GM19238 (cell line): Measurements from ENCODE around the gene NCBP3.
"Not testable (repeated sequence)": the region's sequence is repeated elsewhere in the genome, so short reads cannot be mapped to it uniquely, and the experiment has no call there.

ENCODE experiments used
- DNase-seq: peaks from one replicate; pipeline ENCODE4 v3.0.0; 2011; ENCODE audit warnings: low spot score; ENCODE audit not compliant: insufficient read length

Gene NCBP3

GRCh38 chr17:3812284-3812683 is 33.8 kb downstream of the NCBP3 start:
- no peak for DNase-seq

DNA sequence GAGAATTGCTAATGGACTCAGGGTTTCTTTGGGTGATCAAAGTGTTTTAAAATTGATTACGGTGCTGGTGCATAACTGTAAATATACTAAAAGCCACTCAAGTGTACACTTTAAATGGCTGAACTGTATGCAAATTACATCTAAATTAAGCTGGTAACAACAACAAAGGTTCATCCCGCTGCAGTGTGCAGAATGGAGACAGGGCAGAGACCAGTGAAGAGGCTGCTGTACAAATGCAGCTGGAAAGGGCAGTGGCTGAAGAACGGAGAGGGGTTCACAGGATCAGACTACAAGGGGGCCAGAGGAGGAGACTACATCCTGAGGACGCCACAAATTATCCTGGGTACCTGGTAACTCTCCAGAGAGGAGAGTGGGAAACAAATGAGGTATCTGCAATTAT is 36.0 kb downstream of the NCBP3 start:
- DNase-seq: no peak

- DNase-seq: no peak
Measured at GRCh38 chr17:3809135-3809534, 36.9 kb downstream of the NCBP3 start.

DNA sequence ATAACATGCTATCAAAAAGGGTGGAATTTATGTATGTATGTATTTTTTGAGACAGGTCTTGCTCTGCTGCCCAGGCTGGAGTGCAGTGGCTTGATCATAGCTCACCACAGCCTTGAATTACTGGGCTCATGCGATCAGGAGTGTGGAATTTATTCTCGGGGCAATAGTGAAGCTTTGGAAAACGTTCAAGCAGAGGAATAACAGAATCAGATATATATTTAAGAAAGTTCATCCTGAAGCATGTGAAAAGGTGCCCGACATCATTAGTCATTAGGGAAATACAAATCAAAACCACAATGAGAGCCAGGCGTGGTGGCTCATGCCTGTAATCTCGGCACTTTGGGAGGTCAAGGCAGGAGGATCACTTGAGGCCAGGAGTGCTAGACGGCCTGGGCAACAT is 37.3 kb downstream of the NCBP3 start:
- DNase-seq: no peak

- no peak for DNase-seq
Measured at GRCh38 chr17:3805581-3805980, 40.5 kb downstream of the NCBP3 start.

DNA sequence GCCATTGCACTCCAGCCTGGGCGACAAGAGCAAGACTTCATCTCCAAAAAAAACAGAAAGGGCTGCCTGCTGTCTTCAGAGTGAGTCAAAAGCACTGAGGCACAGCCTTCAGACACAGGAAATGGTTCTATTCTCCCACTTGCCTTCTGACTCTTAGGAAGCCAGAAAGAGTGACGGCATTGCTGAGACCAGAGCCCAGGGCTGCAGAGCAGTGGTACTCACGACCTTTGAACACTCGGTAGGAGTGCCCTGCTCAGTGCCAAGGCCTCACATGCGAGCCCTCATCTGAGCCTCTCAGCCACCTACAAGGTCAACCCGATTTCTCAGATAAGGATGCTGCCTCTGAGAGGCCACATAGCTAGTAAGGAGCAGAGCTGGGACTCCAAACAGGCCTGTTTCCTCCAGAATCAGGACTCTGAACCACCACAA is 41.5 kb downstream of the NCBP3 start:
- DNase-seq: no peak

GRCh38 chr17:3803308-3803640 is 42.8 kb downstream of the NCBP3 start:
- DNase-seq: no peak

GRCh38 chr17:3802461-3803307 is 43.4 kb downstream of the NCBP3 start:
- no peak for DNase-seq

GRCh38 chr17:3801792-3802191 is 44.3 kb downstream of the NCBP3 start:
- no peak for DNase-seq

DNA sequence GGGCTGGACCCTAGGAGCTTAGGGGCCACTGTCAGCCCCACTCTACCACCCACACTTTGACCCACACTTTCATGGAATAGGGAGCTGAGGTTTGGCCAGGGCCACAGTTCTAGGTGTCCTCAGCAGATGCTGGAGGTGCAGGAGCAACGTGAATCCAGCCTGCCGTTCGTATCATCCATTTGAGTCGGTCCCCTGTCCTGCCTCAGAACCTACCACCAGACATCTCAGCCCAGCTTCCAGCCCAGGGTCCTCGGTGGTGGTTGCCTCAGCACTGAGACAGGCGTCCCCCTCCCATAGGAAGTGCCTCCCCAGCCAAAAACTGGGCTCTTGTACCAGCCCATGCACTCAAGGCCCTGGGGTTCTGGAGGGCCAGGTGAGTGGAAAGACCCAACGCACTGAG is 44.7 kb downstream of the NCBP3 start:
- no peak for DNase-seq

DNA sequence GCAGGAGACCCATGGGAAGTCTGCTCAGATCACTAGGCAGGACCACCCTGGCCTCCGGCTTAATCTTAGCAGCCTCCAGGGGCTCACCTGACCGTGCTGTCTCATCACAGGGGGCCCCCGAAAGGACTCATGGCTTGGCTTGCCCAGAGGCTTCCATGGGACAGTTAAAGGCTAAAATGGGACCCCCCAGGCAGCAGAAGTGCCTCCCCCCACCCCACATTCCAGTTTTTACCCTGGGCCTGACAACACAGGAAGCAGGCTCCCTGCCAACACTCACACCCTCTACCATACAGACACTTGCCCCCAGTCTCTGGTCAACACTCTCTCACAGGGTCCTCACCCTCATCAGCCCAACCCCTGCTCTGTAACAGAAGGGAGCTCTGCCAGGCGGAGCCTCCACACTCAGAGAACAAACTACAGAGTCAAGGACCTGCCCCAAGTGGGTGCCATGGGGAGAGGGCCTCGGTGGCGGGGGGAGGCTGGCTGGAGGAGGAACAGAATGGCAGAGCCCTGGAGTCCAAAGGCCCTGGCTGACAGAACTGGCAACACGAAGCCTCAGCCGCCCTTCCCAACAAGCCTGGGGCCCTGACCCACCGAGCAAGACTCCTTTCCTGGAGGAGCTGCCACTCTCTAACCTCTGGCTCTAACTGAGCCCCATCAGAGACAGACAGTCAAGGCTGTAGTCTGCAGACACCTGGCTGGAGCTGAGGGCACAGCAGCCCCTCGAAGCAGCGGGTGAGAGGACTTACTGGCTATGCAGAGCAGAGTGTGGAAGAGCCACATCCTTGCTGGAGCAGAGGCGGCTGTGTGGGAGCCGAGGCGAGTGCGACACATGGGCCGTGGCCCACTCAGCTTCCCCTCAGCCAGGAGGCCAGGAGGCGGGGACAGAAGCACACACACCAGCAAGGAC is 45.4 kb downstream of the NCBP3 start, which contains the start of gene ITGAE:
Gene ITGAE, minus strand, starts transcription at position 827 of the 910 bp plus-strand sequence. Its CDS starts 44 bp downstream, at position 783.
- DNase-seq: no peak

GRCh38 chr17:3799181-3799945 is 46.7 kb downstream of the NCBP3 start:
- no peak for DNase-seq

DNA sequence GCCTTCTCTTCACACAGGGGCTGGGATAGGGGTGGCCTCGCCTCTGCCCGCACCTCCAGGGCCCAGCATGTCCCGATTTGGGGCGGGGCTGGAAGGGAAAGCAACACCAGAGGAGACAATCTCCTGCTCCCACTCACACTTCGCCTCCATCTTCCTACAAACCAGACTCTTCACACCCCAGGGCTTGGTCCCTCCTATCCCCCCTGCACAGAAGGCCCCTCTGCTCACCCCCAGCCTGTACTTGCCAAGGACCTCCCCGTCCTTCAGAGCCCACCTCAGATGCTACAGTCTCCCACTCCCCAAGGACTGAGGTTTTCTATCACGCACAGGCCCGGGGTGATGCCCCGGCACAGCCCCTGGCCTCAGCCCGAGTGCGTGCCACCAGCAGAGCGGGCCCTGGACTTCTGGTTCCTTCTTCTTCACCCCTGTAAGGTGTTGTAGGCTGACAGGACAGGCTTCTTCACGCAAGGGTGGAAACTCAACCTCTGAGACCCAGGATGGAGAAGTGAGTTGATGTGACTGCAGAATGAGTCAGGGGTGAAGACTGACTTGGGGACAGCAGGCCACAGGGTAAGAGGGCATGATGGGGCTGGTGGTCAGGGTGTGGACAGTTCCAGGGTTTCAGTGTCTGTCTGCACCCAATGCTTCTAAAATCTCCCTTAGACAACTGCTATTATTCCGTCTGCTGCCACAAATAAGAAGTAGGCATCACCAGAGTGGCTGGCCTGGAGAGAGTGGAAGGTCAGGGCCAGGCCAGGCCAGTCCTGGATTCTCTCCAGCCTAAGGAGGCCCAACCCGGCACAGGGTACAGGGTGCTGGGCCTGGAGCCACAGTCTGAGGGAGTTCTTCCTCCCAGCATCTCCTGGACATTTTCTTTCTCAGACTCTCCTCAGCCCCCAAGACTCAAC is 47.5 kb downstream of the NCBP3 start:
- DNase-seq: no peak

GRCh38 chr17:3796822-3797170 is 49.2 kb downstream of the NCBP3 start:
- no peak for DNase-seq

GRCh38 chr17:3796110-3796821 is 49.8 kb downstream of the NCBP3 start:
- DNase-seq: peak; percentile 74

DNA sequence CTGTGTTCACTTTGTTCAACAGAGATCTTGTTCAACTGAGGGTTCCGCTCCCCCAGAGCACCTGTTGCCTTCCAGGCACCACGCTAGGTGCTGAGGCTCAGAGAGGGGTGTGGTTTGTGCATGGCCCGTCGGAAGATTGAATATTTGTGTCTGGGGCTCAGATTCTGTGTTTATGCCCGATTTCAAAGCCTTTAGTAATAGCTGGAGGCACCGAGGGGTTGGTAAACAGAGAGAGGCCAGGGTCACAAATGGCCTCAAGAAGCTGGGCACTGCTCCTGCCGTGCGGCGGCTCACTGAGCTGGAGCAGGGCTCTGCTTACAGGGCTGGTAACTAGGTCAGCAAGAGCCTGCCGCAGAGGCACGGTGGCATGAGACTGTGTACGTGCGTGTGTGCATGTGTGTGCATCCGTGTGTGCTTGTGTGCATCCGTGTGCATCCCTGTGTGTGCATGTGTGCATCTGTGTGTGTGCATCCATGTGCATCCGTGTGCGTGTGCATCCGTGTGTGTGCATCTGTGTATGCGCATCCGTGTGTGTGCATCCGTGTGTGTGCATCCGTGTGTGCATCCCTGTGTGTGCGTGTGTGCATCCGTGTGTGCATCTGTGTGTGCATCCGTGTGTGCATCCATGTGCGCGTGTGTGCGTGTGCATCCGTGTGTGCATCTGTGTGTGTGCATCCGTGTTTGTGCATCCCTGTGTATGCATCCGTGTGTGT is 50.5 kb downstream of the NCBP3 start:
- DNase-seq: no peak

DNA sequence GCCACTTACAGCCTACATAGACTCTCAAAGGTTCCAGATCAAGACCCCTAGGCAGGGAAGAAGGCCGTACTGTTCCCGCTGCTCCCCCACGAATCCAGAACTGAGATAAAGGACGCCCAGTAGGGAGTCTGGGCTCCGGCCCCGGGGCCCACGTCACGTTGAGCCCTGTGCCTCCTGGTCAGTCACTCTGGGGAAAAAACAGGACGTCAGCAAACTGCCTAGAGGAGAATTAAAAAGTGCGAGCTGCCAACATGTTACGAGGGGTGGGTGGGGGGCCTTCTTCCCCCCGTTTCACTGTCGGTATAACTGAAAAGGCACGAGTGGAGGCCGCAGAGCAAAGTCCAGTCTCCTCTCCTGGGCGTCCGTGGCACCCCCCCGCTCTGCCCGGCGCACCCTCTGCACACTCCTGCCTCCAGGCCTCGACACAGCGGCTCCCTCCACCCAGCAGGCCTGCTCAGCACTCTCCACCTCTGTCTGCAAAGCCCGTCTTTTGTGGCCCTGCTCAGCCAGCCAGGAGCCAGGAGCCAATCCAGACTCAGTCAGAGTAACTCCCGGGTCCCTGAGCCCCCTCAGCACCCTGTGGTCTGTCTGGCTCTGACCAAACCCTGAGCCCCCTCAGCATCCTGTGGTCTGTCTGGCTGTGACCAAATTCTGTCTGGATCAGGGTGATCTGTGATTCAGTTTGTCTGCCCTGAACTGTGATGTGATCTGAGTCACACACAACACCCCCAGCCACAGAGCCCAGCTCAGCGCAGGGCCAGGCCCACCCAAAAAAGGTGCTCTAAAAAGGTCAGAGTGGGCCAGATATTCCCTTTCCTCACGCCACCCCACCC is 51.3 kb downstream of the NCBP3 start:
- DNase-seq: no peak

DNA sequence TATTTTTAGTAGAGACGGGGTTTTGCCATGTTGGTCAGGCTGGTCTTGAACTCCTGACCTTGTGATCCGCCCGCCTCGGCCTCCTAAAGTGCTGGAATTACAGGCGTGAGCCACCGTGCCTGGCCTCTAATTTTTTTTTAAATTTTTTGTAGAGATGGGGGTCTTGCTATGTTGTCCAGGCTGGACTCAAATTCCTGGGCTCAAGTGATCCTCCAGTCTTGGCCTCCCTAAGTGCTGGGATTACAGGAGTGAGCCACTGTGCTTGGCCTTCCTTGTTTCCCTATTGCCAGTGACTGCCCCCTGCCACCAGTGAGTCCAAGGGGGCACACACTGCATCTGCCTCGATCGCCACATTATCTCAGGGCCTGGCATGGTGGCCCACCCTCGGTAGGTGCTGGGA is 51.9 kb downstream of the NCBP3 start:
- not testable (repeated sequence) for DNase-seq
